ENCODE results near the gene CCN2.

CCN2 gene

GRCh38 chr6:131963063-131963462 lies 11.9 kb upstream of the CCN2 start:
- TF ChIP-seq, protein P1, sequence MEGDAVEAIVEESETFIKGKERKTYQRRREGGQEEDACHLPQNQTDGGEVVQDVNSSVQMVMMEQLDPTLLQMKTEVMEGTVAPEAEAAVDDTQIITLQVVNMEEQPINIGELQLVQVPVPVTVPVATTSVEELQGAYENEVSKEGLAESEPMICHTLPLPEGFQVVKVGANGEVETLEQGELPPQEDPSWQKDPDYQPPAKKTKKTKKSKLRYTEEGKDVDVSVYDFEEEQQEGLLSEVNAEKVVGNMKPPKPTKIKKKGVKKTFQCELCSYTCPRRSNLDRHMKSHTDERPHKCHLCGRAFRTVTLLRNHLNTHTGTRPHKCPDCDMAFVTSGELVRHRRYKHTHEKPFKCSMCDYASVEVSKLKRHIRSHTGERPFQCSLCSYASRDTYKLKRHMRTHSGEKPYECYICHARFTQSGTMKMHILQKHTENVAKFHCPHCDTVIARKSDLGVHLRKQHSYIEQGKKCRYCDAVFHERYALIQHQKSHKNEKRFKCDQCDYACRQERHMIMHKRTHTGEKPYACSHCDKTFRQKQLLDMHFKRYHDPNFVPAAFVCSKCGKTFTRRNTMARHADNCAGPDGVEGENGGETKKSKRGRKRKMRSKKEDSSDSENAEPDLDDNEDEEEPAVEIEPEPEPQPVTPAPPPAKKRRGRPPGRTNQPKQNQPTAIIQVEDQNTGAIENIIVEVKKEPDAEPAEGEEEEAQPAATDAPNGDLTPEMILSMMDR (IDR thresholded peaks at IDR 0.05) = no peak

DNA sequence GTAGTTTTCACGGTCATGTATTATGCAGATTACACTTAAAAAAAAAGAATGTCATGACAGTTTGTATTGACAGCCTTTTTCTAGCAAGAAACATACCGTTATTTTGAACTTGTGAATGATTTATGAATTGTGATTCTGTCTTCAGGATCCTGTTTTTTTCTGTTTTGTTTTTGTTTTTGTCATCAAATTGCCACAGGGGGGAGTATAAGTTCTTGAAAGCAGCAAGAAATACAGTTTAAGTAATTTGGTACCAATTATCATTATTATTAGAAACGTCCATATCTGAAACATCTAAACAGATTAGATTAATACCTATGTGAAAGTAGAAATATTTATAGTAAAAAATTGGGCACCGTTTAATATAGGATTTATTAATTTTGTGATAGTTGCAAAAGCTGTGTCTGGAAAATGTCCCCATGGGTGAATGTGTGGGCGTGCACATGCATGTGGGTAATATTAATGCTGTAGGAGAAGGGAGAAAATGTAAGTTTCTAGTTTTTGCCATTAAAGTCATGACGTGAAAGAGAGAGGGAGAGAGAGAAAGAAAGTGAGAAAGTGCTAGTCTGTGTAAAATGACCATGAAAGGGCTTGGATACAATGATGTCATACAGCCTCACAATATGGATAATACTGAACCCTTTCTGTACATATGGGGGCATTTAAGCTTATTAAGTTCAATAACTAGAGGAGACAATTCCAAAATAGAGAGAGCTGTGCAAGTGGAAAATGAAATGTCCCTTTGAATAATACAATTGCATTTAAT lies 9.4 kb upstream of the CCN2 start:
- TF ChIP-seq, protein P1 (IDR thresholded peaks at IDR 0.05) = no peak; the same call in 1 of the 2 replicates

GRCh38 chr6:131958542-131959470 lies 7.6 kb upstream of the CCN2 start:
- TF ChIP-seq, protein P1 (IDR thresholded peaks at IDR 0.05) = no peak

- TF ChIP-seq, protein P1 (IDR thresholded peaks at IDR 0.05) = no peak
These were observed 6.9 kb upstream of the CCN2 start for GRCh38 chr6:131958095-131958494.

- TF ChIP-seq, protein P1 (IDR thresholded peaks at IDR 0.05) = no peak
These were observed 4.7 kb upstream of the CCN2 start for GRCh38 chr6:131955876-131956275.

GRCh38 chr6:131955192-131955591 lies 4.0 kb upstream of the CCN2 start:
- TF ChIP-seq, protein P1 (IDR thresholded peaks at IDR 0.05) = no peak

GRCh38 chr6:131954775-131955107 lies 3.6 kb upstream of the CCN2 start:
- TF ChIP-seq, protein P1 (IDR thresholded peaks at IDR 0.05) = no peak

All from LNCAP (cell line).